ENCODE data around the gene LHX8.

Gene LHX8

DNA sequence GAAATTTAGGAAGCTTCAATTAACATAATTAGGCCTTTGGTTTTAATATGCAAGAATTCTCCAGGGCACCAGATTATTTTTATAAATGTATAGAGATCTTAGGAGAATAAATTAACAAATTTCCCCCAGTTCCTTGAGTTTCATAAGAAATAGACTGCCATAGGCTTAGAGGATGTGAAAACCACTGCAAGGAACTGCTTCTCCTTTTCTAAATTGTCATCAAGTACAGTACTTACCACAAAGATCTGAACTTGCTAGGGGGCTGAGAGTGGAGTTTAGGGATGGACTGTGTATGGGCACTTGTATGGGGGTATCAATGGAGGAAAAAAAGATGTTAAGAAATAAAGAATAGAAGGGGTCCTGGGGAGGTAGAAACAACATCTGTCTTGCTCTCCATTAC, 31.1 kb downstream of the LHX8 start:
- no peak for ATAC-seq
- TF ChIP-seq, protein P1, sequence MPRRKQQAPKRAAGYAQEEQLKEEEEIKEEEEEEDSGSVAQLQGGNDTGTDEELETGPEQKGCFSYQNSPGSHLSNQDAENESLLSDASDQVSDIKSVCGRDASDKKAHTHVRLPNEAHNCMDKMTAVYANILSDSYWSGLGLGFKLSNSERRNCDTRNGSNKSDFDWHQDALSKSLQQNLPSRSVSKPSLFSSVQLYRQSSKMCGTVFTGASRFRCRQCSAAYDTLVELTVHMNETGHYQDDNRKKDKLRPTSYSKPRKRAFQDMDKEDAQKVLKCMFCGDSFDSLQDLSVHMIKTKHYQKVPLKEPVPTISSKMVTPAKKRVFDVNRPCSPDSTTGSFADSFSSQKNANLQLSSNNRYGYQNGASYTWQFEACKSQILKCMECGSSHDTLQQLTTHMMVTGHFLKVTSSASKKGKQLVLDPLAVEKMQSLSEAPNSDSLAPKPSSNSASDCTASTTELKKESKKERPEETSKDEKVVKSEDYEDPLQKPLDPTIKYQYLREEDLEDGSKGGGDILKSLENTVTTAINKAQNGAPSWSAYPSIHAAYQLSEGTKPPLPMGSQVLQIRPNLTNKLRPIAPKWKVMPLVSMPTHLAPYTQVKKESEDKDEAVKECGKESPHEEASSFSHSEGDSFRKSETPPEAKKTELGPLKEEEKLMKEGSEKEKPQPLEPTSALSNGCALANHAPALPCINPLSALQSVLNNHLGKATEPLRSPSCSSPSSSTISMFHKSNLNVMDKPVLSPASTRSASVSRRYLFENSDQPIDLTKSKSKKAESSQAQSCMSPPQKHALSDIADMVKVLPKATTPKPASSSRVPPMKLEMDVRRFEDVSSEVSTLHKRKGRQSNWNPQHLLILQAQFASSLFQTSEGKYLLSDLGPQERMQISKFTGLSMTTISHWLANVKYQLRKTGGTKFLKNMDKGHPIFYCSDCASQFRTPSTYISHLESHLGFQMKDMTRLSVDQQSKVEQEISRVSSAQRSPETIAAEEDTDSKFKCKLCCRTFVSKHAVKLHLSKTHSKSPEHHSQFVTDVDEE (CRISPR knock-in tag; IDR thresholded peaks at IDR 0.05), result no peak
- TF ChIP-seq ZFP30 (CRISPR knock-in tag; IDR thresholded peaks at IDR 0.05), result no peak
- no peak for TF ChIP-seq OSR1 (CRISPR knock-in tag; IDR thresholded peaks at IDR 0.05)
- TF ChIP-seq, protein P2, sequence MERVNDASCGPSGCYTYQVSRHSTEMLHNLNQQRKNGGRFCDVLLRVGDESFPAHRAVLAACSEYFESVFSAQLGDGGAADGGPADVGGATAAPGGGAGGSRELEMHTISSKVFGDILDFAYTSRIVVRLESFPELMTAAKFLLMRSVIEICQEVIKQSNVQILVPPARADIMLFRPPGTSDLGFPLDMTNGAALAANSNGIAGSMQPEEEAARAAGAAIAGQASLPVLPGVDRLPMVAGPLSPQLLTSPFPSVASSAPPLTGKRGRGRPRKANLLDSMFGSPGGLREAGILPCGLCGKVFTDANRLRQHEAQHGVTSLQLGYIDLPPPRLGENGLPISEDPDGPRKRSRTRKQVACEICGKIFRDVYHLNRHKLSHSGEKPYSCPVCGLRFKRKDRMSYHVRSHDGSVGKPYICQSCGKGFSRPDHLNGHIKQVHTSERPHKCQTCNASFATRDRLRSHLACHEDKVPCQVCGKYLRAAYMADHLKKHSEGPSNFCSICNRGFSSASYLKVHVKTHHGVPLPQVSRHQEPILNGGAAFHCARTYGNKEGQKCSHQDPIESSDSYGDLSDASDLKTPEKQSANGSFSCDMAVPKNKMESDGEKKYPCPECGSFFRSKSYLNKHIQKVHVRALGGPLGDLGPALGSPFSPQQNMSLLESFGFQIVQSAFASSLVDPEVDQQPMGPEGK (CRISPR knock-in tag; IDR thresholded peaks at IDR 0.05; ENCODE audit: borderline replicate concordance), result no peak
- TF ChIP-seq ZNF70 (CRISPR knock-in tag; IDR thresholded peaks at IDR 0.05), result no peak
- no peak for TF ChIP-seq RARB (CRISPR knock-in tag; IDR thresholded peaks at IDR 0.05)
- TF ChIP-seq GLIS3 (CRISPR knock-in tag; IDR thresholded peaks at IDR 0.05), result no peak
- no peak for TF ChIP-seq ZFP3 (CRISPR knock-in tag; IDR thresholded peaks at IDR 0.05)
- TF ChIP-seq ZNF8 (CRISPR knock-in tag; IDR thresholded peaks at IDR 0.05), result no peak
- TF ChIP-seq ESRRG (CRISPR knock-in tag; IDR thresholded peaks at IDR 0.05), result no peak
- no peak for TF ChIP-seq BACH2 (CRISPR knock-in tag; IDR thresholded peaks at IDR 0.05; ENCODE audit: borderline replicate concordance)
- TF ChIP-seq, protein P3, sequence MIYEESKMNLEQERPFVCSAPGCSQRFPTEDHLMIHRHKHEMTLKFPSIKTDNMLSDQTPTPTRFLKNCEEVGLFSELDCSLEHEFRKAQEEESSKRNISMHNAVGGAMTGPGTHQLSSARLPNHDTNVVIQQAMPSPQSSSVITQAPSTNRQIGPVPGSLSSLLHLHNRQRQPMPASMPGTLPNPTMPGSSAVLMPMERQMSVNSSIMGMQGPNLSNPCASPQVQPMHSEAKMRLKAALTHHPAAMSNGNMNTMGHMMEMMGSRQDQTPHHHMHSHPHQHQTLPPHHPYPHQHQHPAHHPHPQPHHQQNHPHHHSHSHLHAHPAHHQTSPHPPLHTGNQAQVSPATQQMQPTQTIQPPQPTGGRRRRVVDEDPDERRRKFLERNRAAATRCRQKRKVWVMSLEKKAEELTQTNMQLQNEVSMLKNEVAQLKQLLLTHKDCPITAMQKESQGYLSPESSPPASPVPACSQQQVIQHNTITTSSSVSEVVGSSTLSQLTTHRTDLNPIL (CRISPR knock-in tag; IDR thresholded peaks at IDR 0.05; ENCODE audit: low read depth), result no peak
- no peak for TF ChIP-seq ARNTL (CRISPR knock-in tag; IDR thresholded peaks at IDR 0.05; ENCODE audit: borderline replicate concordance, low read depth)
- no peak for TF ChIP-seq ZNF565 (CRISPR knock-in tag; conservative IDR thresholded peaks at IDR 0.05; ENCODE audit: low read depth)
- no peak for TF ChIP-seq TOX (CRISPR knock-in tag; IDR thresholded peaks at IDR 0.05; ENCODE audit: borderline replicate concordance)
- TF ChIP-seq ISL1 (CRISPR knock-in tag; IDR thresholded peaks at IDR 0.05), result no peak
- no peak for TF ChIP-seq CSDC2 (CRISPR knock-in tag; IDR thresholded peaks at IDR 0.05)
- no peak for TF ChIP-seq SNAI2 (CRISPR knock-in tag; IDR thresholded peaks at IDR 0.05)
- no peak for TF ChIP-seq TCF4 (CRISPR knock-in tag; IDR thresholded peaks at IDR 0.05; ENCODE audit: borderline replicate concordance)
- TF ChIP-seq, protein P4, sequence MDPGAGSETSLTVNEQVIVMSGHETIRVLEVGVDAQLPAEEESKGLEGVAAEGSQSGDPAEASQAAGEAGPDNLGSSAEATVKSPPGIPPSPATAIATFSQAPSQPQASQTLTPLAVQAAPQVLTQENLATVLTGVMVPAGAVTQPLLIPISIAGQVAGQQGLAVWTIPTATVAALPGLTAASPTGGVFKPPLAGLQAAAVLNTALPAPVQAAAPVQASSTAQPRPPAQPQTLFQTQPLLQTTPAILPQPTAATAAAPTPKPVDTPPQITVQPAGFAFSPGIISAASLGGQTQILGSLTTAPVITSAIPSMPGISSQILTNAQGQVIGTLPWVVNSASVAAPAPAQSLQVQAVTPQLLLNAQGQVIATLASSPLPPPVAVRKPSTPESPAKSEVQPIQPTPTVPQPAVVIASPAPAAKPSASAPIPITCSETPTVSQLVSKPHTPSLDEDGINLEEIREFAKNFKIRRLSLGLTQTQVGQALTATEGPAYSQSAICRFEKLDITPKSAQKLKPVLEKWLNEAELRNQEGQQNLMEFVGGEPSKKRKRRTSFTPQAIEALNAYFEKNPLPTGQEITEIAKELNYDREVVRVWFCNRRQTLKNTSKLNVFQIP (CRISPR knock-in tag; IDR thresholded peaks at IDR 0.05; ENCODE audit: borderline replicate concordance, low read depth), result no peak

DNA sequence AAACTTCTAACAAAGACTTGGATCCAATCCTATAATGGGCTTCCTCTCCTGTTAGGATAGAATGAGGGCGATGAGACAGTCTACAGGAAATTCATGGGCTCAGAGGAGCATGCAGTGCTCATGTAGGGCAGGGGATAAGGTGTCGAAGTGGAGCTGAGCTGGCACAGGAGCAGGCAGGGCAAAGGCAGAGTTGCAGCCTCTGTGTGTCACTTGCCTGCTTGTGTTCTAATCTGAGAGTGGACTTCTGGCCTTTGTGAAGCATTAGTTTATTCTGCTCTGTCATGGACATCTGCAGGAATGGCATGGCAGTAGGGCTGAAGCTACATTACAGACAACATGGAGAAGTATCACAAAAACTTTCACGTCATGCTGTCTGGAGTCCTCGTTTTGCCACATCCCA, 32.6 kb downstream of the LHX8 start:
- ATAC-seq, result no peak
- TF ChIP-seq TCF4 (CRISPR knock-in tag; IDR thresholded peaks at IDR 0.05; ENCODE audit: borderline replicate concordance), result no peak
- TF ChIP-seq, protein P4 (CRISPR knock-in tag; IDR thresholded peaks at IDR 0.05; ENCODE audit: borderline replicate concordance, low read depth), result no peak
- no peak for TF ChIP-seq ZFP30 (CRISPR knock-in tag; IDR thresholded peaks at IDR 0.05)
- TF ChIP-seq, protein P2 (CRISPR knock-in tag; IDR thresholded peaks at IDR 0.05; ENCODE audit: borderline replicate concordance), result no peak
- TF ChIP-seq CSDC2 (CRISPR knock-in tag; IDR thresholded peaks at IDR 0.05), result no peak
- TF ChIP-seq PPARA (CRISPR knock-in tag; IDR thresholded peaks at IDR 0.05; ENCODE audit: borderline replicate concordance), result no peak
- TF ChIP-seq ISL1 (CRISPR knock-in tag; IDR thresholded peaks at IDR 0.05), result no peak
- TF ChIP-seq RARB (CRISPR knock-in tag; IDR thresholded peaks at IDR 0.05), result no peak
- no peak for TF ChIP-seq OSR1 (CRISPR knock-in tag; IDR thresholded peaks at IDR 0.05)
- TF ChIP-seq, protein P1 (CRISPR knock-in tag; IDR thresholded peaks at IDR 0.05), result no peak
